ENCODE results near the gene ANAPC4. TPM values are rescaled to one million over a fixed set of nuclear protein-coding genes. Genes with fewer than 3 reads are reported as not detected.

The ANAPC4 gene
- total RNA-seq, 2 experiments from 2014 or later = 23.1 to 27.3 TPM

DNA sequence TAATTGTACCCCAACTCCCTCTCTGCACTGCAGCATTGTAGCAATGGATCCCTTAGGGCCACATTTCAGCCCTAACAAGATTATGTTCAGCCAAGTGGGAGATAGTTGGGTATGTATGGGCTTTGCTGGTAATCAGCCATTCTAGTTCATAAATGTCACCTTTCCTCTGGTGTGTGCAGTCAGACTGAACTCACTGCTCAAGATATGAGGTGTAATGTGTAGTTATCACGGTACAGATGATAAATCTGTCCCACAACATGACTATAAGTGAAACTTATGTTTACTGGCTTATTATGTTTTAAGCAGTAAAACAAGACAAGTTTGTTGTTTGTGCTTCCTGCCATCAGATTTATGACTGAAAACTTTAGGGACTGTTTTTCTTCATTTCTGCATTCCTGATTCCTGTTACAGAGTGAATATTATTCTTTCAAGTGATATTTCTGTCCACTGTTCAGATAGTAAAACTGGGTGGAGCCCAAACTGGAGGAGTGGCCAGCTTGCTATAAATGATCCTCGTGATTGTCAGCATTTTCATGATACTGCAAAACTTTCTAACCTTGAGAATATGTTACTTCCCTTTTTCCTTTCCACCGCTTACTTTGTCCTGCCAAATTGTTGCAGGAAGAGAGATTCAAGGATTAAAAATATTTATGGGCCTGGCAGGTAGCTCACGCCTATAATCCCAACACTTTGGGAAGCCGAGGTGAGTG, 44.9 kb downstream of the ANAPC4 start:
- H3K4me3 Mint-ChIP-seq = no peak overlapping the region
- H3K36me3 Mint-ChIP-seq (ENCODE audit: low read depth) = peaks cover 7% of the 10 kb centered on the region
- intact Hi-C loops (cut with micrococcal nuclease) = no loop called here
- H3K4me1 Mint-ChIP-seq (ENCODE audit: low read depth) = no peaks in the 10 kb centered on the region
- H3K27me3 Mint-ChIP-seq (ENCODE audit: low read depth) = no peaks in the 10 kb centered on the region
- H3K9me3 Mint-ChIP-seq = no peaks in the 10 kb centered on the region
- no peak for DNase-seq
- CTCF ChIA-PET = interaction anchor here (0.5 to 0.8 kb wide), 2 partner anchors 14 to 55 kb away, joined by 3 to 4 read pairs; no protein-coding TSS in a partner anchor
- H3K27ac Mint-ChIP-seq = no peak overlapping the region

DNA sequence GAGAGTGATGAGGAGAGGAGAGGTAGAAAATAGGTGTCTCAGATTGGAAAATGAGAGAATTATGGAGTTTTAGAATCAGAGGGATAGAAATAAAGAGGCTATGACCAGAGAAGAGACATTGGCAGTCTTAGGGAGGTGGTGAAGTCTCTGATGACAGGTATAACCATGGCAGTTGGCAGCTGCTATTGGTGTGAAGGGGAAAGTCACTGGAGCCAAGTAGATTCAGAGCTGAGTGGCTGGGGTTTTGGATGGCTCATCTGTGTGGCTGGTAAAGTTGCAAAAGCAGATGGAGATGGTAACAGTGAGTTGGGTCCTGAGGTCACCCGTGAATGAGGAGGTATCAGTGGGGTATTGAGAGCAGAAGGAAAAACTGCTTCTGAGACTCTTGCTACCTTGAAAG, 46.5 kb downstream of the ANAPC4 start:
- CTCF ChIA-PET = interaction anchor here (0.6 kb wide), 1 partner anchor 935 kb away, joined by 3 read pairs; no protein-coding TSS in a partner anchor
- Mint-ChIP-seq H3K27ac (no peak overlapping the region), H3K27me3 (ENCODE audit: low read depth) (no peaks in the 10 kb centered on the region), H3K4me1 (ENCODE audit: low read depth) (no peaks in the 10 kb centered on the region), H3K36me3 (ENCODE audit: low read depth) (peaks cover 1% of the 10 kb centered on the region), H3K9me3 (no peaks in the 10 kb centered on the region), H3K4me3 (no peak overlapping the region)
- intact Hi-C loops (cut with micrococcal nuclease) = no loop called here
- no peak for DNase-seq

DNA sequence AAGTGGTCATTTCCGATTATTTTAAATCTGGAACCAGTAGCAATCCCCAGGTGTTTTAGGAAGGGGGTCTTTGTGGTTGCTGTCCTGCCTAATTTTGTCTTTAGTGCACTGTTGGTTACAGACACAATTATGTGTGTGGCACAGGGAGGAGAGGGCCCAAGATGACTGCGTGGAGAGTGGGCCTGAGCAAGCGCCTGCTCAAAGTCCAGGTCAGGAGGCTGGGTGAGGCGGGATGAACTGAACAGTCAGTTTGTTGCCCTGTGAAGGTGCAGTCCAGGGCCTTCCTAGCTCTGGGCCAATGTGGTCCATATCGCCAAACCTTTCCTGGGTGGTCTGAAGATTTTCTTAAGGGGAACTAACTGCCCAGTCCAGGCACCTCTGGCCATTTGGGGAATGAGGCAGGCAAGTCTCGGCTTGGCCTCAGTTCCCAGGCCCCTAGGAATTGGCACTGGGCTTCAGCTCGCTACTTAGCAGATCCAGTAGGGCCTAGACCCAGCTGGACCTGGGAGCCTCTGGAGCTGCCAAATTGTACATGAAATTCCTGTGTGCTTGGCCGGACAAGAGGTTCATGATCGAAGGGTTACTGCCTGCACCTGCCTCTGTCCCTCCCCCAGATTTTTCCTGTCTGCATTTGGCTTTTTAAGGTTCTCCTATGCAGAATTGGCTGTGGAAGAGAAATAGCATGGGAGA, 47.6 kb downstream of the ANAPC4 start:
- Mint-ChIP-seq H3K9me3 (no peaks in the 10 kb centered on the region), H3K4me3 (no peak overlapping the region), H3K27ac (no peak overlapping the region), H3K36me3 (ENCODE audit: low read depth) (peaks cover 1% of the 10 kb centered on the region), H3K27me3 (ENCODE audit: low read depth) (no peaks in the 10 kb centered on the region), H3K4me1 (ENCODE audit: low read depth) (no peaks in the 10 kb centered on the region)
- no peak for DNase-seq
- CTCF ChIA-PET = interaction anchor here (0.8 kb wide), 1 partner anchor 16 kb away, joined by 3 read pairs; no protein-coding TSS in a partner anchor
- intact Hi-C loops (cut with micrococcal nuclease) = no loop called here

DNA sequence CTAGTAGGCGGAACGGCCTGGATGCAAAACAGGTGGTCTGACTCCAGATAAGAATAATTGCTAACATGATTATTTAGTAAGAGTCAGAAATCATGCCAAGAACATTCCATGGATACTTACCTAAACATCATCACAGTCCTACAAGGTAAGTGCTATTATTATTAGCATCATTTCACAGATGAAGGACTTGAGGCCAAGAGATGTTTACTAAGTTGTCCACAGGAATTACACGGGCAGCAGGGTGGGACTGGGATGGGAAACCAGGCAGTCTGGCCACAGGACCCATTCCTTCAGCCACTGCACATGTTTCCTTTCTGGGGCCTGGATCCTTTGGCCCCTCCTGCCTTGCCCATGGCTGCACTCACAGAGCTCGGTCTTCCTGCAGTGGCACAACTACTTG, 48.3 kb downstream of the ANAPC4 start:
- no peaks in the 10 kb centered on the region for H3K4me1 Mint-ChIP-seq (ENCODE audit: low read depth)
- H3K27me3 Mint-ChIP-seq (ENCODE audit: low read depth) = no peaks in the 10 kb centered on the region
- CTCF ChIA-PET = interaction anchor here (0.6 to 0.8 kb wide), 2 partner anchors 15 to 367 kb away, joined by 3 read pairs; no protein-coding TSS in a partner anchor
- no peak overlapping the region for H3K27ac Mint-ChIP-seq
- no peak for DNase-seq
- intact Hi-C loops (cut with micrococcal nuclease) = no loop called here
- H3K4me3 Mint-ChIP-seq = no peak overlapping the region
- H3K36me3 Mint-ChIP-seq (ENCODE audit: low read depth) = no peaks in the 10 kb centered on the region
- H3K9me3 Mint-ChIP-seq = no peaks in the 10 kb centered on the region

DNA sequence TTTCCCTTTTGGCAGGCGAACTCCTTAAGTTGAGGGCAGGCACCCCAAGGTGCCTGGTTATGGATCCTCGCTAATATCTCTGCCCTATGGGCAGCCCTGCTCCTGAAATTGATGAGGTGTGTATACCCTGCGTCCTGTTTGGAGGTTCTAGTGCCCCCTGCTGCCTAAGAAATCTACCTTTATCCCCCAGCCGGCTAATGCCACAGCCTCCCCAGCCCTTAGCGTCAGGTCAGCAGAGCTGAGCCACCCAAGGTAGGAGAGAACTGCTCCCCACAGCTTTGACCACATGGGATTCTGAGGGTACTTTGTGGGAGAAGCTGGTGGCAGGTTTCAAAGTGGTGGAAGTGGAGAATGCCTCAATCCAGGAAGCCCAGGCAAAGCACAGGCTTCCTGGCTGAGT, 50.8 kb downstream of the ANAPC4 start:
- Mint-ChIP-seq H3K9me3 (no peaks in the 10 kb centered on the region), H3K27ac (no peak overlapping the region), H3K27me3 (ENCODE audit: low read depth) (no peaks in the 10 kb centered on the region), H3K4me1 (ENCODE audit: low read depth) (no peaks in the 10 kb centered on the region), H3K36me3 (ENCODE audit: low read depth) (no peaks in the 10 kb centered on the region), H3K4me3 (no peak overlapping the region)
- DNase-seq = no peak
- intact Hi-C loops (cut with micrococcal nuclease) = no loop called here
- CTCF ChIA-PET = no interaction called here

DNA sequence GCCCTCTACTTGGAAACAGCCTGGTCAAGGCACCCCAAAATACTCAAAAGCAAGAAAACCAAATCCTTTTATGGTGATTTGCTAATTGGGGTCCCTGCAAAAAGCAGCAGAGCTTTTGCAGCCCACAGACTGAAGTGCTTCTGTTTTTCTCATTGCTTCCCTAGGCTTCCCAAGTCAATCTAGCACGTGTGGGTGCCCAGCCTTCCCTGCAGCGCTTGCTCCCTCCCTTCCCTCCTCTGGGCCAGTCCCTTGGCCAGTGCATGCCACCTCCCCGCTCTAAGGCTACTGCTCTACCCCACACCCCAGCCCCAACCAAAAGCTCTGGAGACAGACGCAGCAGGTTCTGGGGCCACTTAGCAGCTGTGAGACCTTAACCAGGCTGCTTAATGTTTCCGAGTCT, 53.6 kb downstream of the ANAPC4 start:
- Mint-ChIP-seq H3K27ac (no peak overlapping the region), H3K27me3 (ENCODE audit: low read depth) (no peaks in the 10 kb centered on the region), H3K4me1 (ENCODE audit: low read depth) (no peaks in the 10 kb centered on the region), H3K36me3 (ENCODE audit: low read depth) (no peaks in the 10 kb centered on the region), H3K9me3 (no peaks in the 10 kb centered on the region), H3K4me3 (no peak overlapping the region)
- no peak for DNase-seq
- CTCF ChIA-PET = interaction anchor here (1.4 kb wide), 1 partner anchor 10 kb away, joined by 5 read pairs; no protein-coding TSS in a partner anchor
- intact Hi-C loops (cut with micrococcal nuclease) = no loop called here

DNA sequence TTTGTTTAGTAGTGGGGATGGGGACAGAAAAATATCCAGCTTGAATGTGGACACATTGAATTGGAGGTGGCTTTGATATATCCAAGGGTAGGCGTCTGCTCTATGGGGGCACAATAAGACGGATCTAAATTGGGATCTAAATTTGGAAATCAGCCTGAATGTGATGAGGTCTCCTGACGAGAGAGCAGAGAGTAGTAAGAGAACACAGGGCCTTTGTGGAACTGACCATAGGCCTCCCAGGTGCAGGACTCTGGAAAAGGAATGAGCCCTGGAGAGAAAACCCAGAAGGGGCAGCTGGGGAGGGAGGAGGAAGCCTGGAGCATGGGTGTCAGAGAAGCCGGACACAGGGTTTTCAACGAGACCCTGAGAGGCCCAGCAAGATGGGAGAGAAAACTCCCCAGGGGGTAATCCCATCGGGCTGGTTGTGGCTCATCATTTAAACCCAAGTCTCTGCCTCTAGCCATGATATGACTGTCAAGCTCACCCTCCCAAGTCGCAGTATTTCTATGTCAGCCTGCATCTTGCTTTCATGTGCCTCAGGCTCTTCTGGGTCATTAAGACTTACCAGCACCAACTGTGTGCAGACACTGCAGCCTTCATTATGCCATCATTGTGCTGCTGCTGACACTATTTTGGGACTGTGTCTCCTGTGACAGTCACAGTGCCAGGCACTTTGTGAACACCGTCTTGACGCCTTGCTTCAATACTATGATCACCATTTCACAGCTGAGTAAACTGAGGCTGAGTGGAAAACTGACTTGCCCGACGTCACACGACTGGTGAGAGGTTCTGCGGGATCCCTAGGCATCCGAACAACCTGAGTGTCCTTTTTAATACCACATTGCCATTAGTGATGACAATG, 57.1 kb downstream of the ANAPC4 start:
- H3K4me3 Mint-ChIP-seq = no peak overlapping the region
- H3K9me3 Mint-ChIP-seq = peaks cover 2% of the 10 kb centered on the region
- intact Hi-C loops (cut with micrococcal nuclease) = no loop called here
- CTCF ChIA-PET = interaction anchor here (0.6 kb wide), 1 partner anchor 66 kb away, joined by 3 read pairs; no protein-coding TSS in a partner anchor
- H3K27ac Mint-ChIP-seq = no peak overlapping the region
- H3K4me1 Mint-ChIP-seq (ENCODE audit: low read depth) = no peaks in the 10 kb centered on the region
- no peaks in the 10 kb centered on the region for H3K27me3 Mint-ChIP-seq (ENCODE audit: low read depth)
- H3K36me3 Mint-ChIP-seq (ENCODE audit: low read depth) = no peaks in the 10 kb centered on the region
- DNase-seq = no peak

DNA sequence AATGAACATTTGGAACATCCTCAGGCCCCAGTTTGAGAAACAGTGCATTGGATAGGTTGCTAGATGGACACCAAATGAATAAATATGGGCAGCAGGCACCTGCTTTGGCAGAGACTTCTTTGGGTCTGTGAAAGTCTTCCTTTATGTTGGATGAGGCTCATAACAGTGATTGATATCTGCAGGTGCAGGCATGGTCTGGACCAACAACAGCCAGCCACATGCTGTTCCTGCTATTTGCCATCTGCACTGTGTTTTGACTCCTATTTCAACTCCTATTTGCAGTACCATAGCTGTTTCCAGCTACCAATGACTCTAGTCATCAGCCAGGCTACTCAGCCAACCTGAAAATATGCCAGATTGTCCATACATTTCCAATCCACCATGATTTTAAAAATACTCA, 60.9 kb downstream of the ANAPC4 start:
- Mint-ChIP-seq H3K9me3 (peaks cover 2% of the 10 kb centered on the region), H3K4me1 (ENCODE audit: low read depth) (no peaks in the 10 kb centered on the region), H3K4me3 (no peak overlapping the region), H3K36me3 (ENCODE audit: low read depth) (no peaks in the 10 kb centered on the region), H3K27ac (no peak overlapping the region), H3K27me3 (ENCODE audit: low read depth) (no peaks in the 10 kb centered on the region)
- CTCF ChIA-PET = no interaction called here
- DNase-seq = no peak
- intact Hi-C loops (cut with micrococcal nuclease) = no loop called here

DNA sequence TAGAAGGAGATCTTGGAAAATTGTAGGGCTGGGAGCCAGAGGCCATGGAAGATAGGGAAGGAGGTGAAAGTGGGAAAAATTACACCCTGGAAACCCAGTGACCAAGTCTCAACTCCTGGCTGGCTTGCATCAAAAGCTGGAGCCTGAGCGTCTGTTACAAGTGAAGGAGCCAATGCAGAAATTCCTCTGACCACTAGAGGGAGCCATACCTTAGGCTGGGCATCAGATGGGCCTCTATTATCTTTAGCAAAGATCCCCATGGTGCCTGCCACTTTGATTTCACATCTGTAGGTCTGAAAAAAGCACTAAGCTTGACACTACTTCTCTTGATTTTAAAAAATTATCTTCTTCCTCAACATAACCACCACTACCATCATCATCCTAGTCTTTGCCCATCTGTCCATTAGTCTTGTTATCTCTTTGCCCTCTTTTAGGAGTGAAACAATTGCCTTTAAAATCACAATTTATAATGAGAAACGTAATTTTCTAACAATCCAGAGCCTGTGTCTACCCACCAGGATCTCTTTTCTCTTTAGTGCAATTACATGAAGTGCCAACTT, 62.9 kb downstream of the ANAPC4 start:
- Mint-ChIP-seq H3K9me3 (peaks cover 2% of the 10 kb centered on the region), H3K27me3 (ENCODE audit: low read depth) (no peaks in the 10 kb centered on the region), H3K36me3 (ENCODE audit: low read depth) (no peaks in the 10 kb centered on the region), H3K4me3 (no peak overlapping the region), H3K4me1 (ENCODE audit: low read depth) (no peaks in the 10 kb centered on the region), H3K27ac (no peak overlapping the region)
- DNase-seq = peak; percentile 77
- CTCF ChIA-PET = interaction anchor here (0.6 to 1.7 kb wide), 9 partner anchors 9 to 479 kb away, joined by 3 to 5 read pairs (median 3); no protein-coding TSS in a partner anchor
- intact Hi-C loops (cut with micrococcal nuclease) = loop anchor here (1.0 to 10.0 kb wide), 5 partner anchors 215 to 882 kb away; partner anchors contain the start of genes RBPJ and SLC34A2

DNA sequence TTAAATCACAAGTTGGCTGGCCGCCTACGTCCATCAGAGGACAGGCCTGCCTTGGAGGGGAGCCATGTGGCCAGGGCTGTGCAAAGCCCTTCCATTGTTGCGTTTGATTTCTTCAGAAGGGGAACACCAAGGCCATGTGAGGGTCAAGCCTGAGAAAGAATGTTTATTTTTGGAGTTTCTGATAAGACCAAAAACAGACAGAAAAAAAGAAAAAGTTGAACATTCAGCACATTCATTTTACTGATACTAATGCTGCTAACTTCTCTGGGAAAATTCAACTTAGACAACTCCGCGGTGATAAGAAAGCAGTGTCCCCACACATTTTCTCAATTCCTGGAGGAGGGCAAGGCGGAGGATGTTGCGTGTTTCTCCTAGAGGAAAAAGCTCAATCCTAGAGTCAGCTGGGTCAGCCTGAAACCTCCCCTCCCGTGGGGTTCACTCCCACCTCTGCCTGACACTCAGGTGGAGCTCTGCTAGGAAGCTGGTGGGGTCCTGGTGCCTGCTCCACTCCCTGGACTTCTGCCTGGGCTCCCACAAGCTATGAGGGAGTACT, 63.5 kb downstream of the ANAPC4 start:
- CTCF ChIA-PET = interaction anchor here (0.6 to 1.7 kb wide), 11 partner anchors 8 to 336 kb away, joined by 3 to 5 read pairs (median 3); no protein-coding TSS in a partner anchor
- H3K27me3 Mint-ChIP-seq (ENCODE audit: low read depth) = no peaks in the 10 kb centered on the region

DNA sequence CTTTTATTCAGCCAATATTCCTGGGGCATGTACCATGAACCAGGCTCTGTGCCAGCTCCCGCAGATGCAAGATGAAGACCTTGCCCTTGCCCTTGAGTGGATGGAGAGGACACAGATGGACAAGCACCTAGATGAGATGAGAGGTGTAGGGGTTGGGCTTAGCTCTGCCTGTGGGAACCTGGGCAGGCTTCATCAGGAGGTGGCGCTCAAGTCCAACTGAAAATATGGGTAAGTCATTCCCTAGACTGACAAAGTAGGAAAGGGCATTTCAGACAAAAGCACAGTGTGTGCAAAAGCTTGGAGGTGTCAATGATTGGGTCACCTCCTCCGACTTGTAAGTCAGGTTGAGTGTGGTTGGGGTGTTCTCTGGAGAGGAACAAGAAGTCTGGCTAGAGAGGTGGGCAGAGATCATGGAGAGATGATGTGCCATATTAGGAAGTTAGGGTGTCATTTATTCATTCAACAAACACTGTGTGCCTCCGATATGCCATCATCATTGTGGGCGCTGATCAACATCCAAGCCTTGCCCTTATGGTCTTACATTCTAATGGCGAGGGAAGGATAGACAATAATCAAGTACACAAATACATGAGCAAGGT, 64.6 kb downstream of the ANAPC4 start:
- CTCF ChIA-PET = interaction anchor here (0.7 to 1.7 kb wide), 6 partner anchors 8 to 335 kb away, joined by 3 to 5 read pairs (median 3); no protein-coding TSS in a partner anchor
- Mint-ChIP-seq H3K27ac (no peak overlapping the region), H3K9me3 (peaks cover 2% of the 10 kb centered on the region), H3K27me3 (ENCODE audit: low read depth) (no peaks in the 10 kb centered on the region), H3K4me3 (no peak overlapping the region), H3K36me3 (ENCODE audit: low read depth) (no peaks in the 10 kb centered on the region), H3K4me1 (ENCODE audit: low read depth) (no peaks in the 10 kb centered on the region)
- peak; percentile 56 for DNase-seq
- intact Hi-C loops (cut with micrococcal nuclease) = loop anchor here (5.0 to 10.0 kb wide), 3 partner anchors 213 to 881 kb away; partner anchors contain the start of genes RBPJ and SLC34A2

More for the DNA sequence above, 63.5 kb downstream of the ANAPC4 start:
- H3K4me1 Mint-ChIP-seq (ENCODE audit: low read depth) = no peaks in the 10 kb centered on the region
- no peak overlapping the region for H3K27ac Mint-ChIP-seq
- DNase-seq = no peak
- no peak overlapping the region for H3K4me3 Mint-ChIP-seq
- H3K36me3 Mint-ChIP-seq (ENCODE audit: low read depth) = no peaks in the 10 kb centered on the region
- peaks cover 2% of the 10 kb centered on the region for H3K9me3 Mint-ChIP-seq
- intact Hi-C loops (cut with micrococcal nuclease) = loop anchor here (1.0 to 10.0 kb wide), 5 partner anchors 214 to 882 kb away; partner anchors contain the start of genes RBPJ and SLC34A2

Measured in activated naive CD4-positive, alpha-beta T cell treated with anti-CD3 and anti-CD28 coated beads for 36 hours (primary cell).